ENCODE measurements around the gene TPP2.
A peak's percentile ranks its signal among the peaks of the same experiment; 100 is the strongest.

The TPP2 gene

GRCh38 chr13:102651892-102652291 lies 55.1 kb downstream of the TPP2 start:
- H3K4me1 ChIP-seq (ENCODE audit: insufficient read depth, low read length, severe bottlenecking), result no peaks in the 10 kb centered on the region
- TF ChIP-seq, protein P1, sequence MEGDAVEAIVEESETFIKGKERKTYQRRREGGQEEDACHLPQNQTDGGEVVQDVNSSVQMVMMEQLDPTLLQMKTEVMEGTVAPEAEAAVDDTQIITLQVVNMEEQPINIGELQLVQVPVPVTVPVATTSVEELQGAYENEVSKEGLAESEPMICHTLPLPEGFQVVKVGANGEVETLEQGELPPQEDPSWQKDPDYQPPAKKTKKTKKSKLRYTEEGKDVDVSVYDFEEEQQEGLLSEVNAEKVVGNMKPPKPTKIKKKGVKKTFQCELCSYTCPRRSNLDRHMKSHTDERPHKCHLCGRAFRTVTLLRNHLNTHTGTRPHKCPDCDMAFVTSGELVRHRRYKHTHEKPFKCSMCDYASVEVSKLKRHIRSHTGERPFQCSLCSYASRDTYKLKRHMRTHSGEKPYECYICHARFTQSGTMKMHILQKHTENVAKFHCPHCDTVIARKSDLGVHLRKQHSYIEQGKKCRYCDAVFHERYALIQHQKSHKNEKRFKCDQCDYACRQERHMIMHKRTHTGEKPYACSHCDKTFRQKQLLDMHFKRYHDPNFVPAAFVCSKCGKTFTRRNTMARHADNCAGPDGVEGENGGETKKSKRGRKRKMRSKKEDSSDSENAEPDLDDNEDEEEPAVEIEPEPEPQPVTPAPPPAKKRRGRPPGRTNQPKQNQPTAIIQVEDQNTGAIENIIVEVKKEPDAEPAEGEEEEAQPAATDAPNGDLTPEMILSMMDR (IDR thresholded peaks at IDR 0.05; ENCODE audit: low read length), result no peak
- no peaks in the 10 kb centered on the region for H3K27me3 ChIP-seq (ENCODE audit: insufficient read depth, low read length)
- H3K9me2 ChIP-seq (ENCODE audit: low read depth, low read length), result no peaks in the 10 kb centered on the region
- H2AFZ ChIP-seq (ENCODE audit: low read length), result no peak overlapping the region
- H3K27ac ChIP-seq (ENCODE audit: low read depth, low read length, poor library complexity, severe bottlenecking), result no peak overlapping the region
- H3K4me3 ChIP-seq (ENCODE audit: low read depth, low read length, poor library complexity, severe bottlenecking), result no peak overlapping the region
- peaks cover 89% of the 10 kb centered on the region for H3K36me3 ChIP-seq (ENCODE audit: insufficient read depth, low read length)
- no peaks in the 10 kb centered on the region for H3K79me2 ChIP-seq (ENCODE audit: insufficient read depth, low read length)
- H3K9me3 ChIP-seq (ENCODE audit: low read length), result no peaks in the 10 kb centered on the region
- no peaks in the 10 kb centered on the region for H3F3A ChIP-seq (ENCODE audit: insufficient read depth, low read length)
- no peak overlapping the region for H3K4me2 ChIP-seq (ENCODE audit: low read length)
- no peak overlapping the region for H3K9ac ChIP-seq (ENCODE audit: low read length)
- H4K20me1 ChIP-seq (ENCODE audit: insufficient read depth, low read length), result no peaks in the 10 kb centered on the region

- H3K27ac ChIP-seq (ENCODE audit: low read depth, low read length, poor library complexity, severe bottlenecking), result no peak overlapping the region
Observed at GRCh38 chr13:102654756-102655155, 58.0 kb downstream of the TPP2 start.

DNA sequence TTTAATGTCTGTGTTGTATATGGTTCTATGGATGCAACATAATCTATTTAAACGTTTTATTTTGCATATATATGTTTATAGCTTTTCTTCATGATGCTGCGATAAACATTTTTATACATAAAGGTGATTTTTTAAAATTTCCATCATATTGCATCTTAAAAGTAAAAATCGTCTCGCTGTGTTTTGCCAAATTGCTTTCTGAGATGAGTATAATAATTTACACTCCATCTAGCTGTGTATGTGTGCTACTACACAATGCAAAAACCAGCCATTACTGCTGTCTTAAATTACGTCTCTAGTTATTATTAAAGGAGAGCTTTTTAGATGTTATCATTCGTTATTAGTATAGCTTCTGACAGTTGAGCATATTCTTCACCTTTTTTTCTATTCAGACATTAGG lies 60.8 kb downstream of the TPP2 start:
- H3K9me3 ChIP-seq (ENCODE audit: low read length), result 0 out of 2 replicates have a peak, but pooled peaks cover 6% of the 10 kb centered on the region
- no peaks in the 10 kb centered on the region for H3F3A ChIP-seq (ENCODE audit: insufficient read depth, low read length)
- H3K79me2 ChIP-seq (ENCODE audit: insufficient read depth, low read length), result no peaks in the 10 kb centered on the region
- H3K4me2 ChIP-seq (ENCODE audit: low read length), result no peak overlapping the region
- no peaks in the 10 kb centered on the region for H3K9me2 ChIP-seq (ENCODE audit: low read depth, low read length)
- no peak overlapping the region for H3K27ac ChIP-seq (ENCODE audit: low read depth, low read length, poor library complexity, severe bottlenecking)
- no peak overlapping the region for H3K9ac ChIP-seq (ENCODE audit: low read length)
- H3K4me3 ChIP-seq (ENCODE audit: low read depth, low read length, poor library complexity, severe bottlenecking), result no peak overlapping the region
- H2AFZ ChIP-seq (ENCODE audit: low read length), result no peak overlapping the region
- H3K27me3 ChIP-seq (ENCODE audit: insufficient read depth, low read length), result no peaks in the 10 kb centered on the region
- H3K36me3 ChIP-seq (ENCODE audit: insufficient read depth, low read length), result peaks cover 90% of the 10 kb centered on the region
- H3K4me1 ChIP-seq (ENCODE audit: insufficient read depth, low read length, severe bottlenecking), result no peaks in the 10 kb centered on the region
- TF ChIP-seq, protein P1 (IDR thresholded peaks at IDR 0.05; ENCODE audit: low read length), result peak; percentile 12; the same call in 1 of the 2 replicates
- no peak for TF ChIP-seq EZH2 (IDR thresholded peaks at IDR 0.05; ENCODE audit: borderline replicate concordance, low read length)
- H4K20me1 ChIP-seq (ENCODE audit: insufficient read depth, low read length), result no peaks in the 10 kb centered on the region

More at GRCh38 chr13:102654756-102655155, 58.0 kb downstream of the TPP2 start:
- no peak overlapping the region for H3K4me2 ChIP-seq (ENCODE audit: low read length)
- H3K79me2 ChIP-seq (ENCODE audit: insufficient read depth, low read length), result no peaks in the 10 kb centered on the region
- H3K4me3 ChIP-seq (ENCODE audit: low read depth, low read length, poor library complexity, severe bottlenecking), result no peak overlapping the region
- no peaks in the 10 kb centered on the region for H4K20me1 ChIP-seq (ENCODE audit: insufficient read depth, low read length)
- 0 out of 2 replicates have a peak, but pooled peaks cover 6% of the 10 kb centered on the region for H3K9me3 ChIP-seq (ENCODE audit: low read length)
- H3K27me3 ChIP-seq (ENCODE audit: insufficient read depth, low read length), result no peaks in the 10 kb centered on the region
- no peak overlapping the region for H2AFZ ChIP-seq (ENCODE audit: low read length)
- TF ChIP-seq EZH2 (IDR thresholded peaks at IDR 0.05; ENCODE audit: borderline replicate concordance, low read length), result no peak
- TF ChIP-seq, protein P1 (IDR thresholded peaks at IDR 0.05; ENCODE audit: low read length), result no peak
- H3K36me3 ChIP-seq (ENCODE audit: insufficient read depth, low read length), result peaks cover 86% of the 10 kb centered on the region
- no peaks in the 10 kb centered on the region for H3K9me2 ChIP-seq (ENCODE audit: low read depth, low read length)
- no peaks in the 10 kb centered on the region for H3F3A ChIP-seq (ENCODE audit: insufficient read depth, low read length)
- H3K9ac ChIP-seq (ENCODE audit: low read length), result no peak overlapping the region
- no peaks in the 10 kb centered on the region for H3K4me1 ChIP-seq (ENCODE audit: insufficient read depth, low read length, severe bottlenecking)
